GM19463 (cell line): Measurements from ENCODE around the gene C13orf42.

Experiments used
- ATAC-seq: cut with Tn5 transposase; IDR thresholded peaks from one replicate; pipeline ENCODE4 v1.9.1; 2021; ENCODE audit warnings: mild to moderate bottlenecking, moderate library complexity; ENCODE audit not compliant: unreplicated experiment

Gene C13orf42

GRCh38 chr13:51111174-51111573 is at the start of gene C13orf42:
TSS of gene C13orf42 (minus strand) at chr13:51111274. CDS start at chr13:51111209, 65 bp downstream.
- ATAC-seq = no peak

- ATAC-seq = no peak
Observed at GRCh38 chr13:51158880-51159518, 47.9 kb upstream of the C13orf42 start.

GRCh38 chr13:51158365-51158764 is 47.3 kb upstream of the C13orf42 start:
- ATAC-seq = no peak

GRCh38 chr13:51156648-51157047 is 45.6 kb upstream of the C13orf42 start:
- no peak for ATAC-seq

GRCh38 chr13:51155776-51156515 is 44.9 kb upstream of the C13orf42 start:
- no peak for ATAC-seq

- ATAC-seq = no peak
Observed at GRCh38 chr13:51155161-51155560, 44.1 kb upstream of the C13orf42 start.

GRCh38 chr13:51154029-51154555 is 43.0 kb upstream of the C13orf42 start:
- no peak for ATAC-seq

GRCh38 chr13:51153527-51153926 is 42.5 kb upstream of the C13orf42 start:
- ATAC-seq = no peak

GRCh38 chr13:51152701-51153100 is 41.6 kb upstream of the C13orf42 start:
- no peak for ATAC-seq

- no peak for ATAC-seq
Observed at GRCh38 chr13:51151463-51151862, 40.4 kb upstream of the C13orf42 start.

GRCh38 chr13:51148952-51149573 is 38.0 kb upstream of the C13orf42 start:
- no peak for ATAC-seq

GRCh38 chr13:51148223-51148951 is 37.3 kb upstream of the C13orf42 start:
- no peak for ATAC-seq

GRCh38 chr13:51147732-51148131 is 36.7 kb upstream of the C13orf42 start:
- ATAC-seq = no peak

GRCh38 chr13:51146667-51147066 is 35.6 kb upstream of the C13orf42 start:
- no peak for ATAC-seq

GRCh38 chr13:51137250-51137649 is 26.2 kb upstream of the C13orf42 start:
- ATAC-seq = no peak

- no peak for ATAC-seq
Observed at GRCh38 chr13:51136276-51136980, 25.4 kb upstream of the C13orf42 start.

GRCh38 chr13:51134763-51135365 is 23.8 kb upstream of the C13orf42 start:
- no peak for ATAC-seq

GRCh38 chr13:51130348-51130747 is 19.3 kb upstream of the C13orf42 start:
- no peak for ATAC-seq

GRCh38 chr13:51125495-51126226 is 14.6 kb upstream of the C13orf42 start:
- peak; percentile 87 for ATAC-seq
